GM13976 (cell line): ENCODE results near the gene SRSF3.

Experiments
- DNase-seq: peaks from one replicate; pipeline ENCODE4 v3.0.0; 2012; ENCODE audit warnings: low spot score
- in situ Hi-C: fragments of 300-500 bp; cut with MboI; formaldehyde crosslinking; loops from one replicate; pipeline ENCODE4 v1.12.0; 2022; ENCODE audit warnings: low sequenced_read_pairs, mixed read lengths, inconsistent platforms; ENCODE audit not compliant: unreplicated experiment
- TF ChIP-seq, protein P1 (sequence below): IDR thresholded peaks from 2 replicates; pipeline ENCODE4 v1.5.1; 2012; ENCODE audit warnings: borderline replicate concordance, mild to moderate bottlenecking; ENCODE audit not compliant: insufficient read depth; ENCODE audit errors: extremely low read depth, missing control alignments, control extremely low read depth

Gene SRSF3

DNA sequence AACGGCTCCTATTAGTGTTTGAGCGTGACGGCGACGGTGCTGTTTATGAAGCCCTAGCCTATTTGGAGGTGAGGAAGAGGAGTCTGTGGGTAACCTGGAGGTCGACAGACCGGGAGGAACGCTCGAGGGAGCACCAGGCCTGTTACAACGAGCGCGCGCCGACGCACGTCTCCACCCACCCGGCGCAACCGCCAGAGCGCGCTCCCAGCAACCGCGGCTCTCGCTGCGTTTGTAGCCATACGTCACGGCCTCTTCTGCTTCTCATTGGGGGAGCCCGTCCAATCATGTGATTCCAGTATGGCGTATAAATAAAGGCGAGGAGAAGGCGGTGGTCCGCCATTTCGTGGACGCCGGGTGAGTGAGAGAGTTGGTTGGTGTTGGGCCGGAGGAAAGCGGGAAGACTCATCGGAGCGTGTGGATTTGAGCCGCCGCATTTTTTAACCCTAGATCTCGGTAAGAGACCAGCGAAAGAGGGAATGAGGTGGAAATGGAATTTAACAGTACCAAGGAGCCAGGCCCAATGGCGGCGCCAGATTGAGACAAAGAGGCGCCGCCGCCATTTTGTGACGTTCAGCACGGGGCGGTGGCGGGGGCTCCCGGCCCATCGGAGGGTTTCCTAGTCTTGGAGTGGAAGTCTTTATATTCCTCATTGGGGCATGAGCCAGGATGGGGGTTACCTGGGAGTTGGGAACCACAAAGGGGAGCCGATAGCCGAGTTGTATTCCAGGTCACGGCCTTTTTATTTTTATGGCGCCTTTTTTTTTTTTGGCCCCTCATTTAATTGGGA, at the start of gene SRSF3:
TSS of gene SRSF3 (plus strand) at position 334 of the 787 bp plus-strand sequence. CDS start 2,401 bp downstream, outside the sequence.
- TF ChIP-seq, protein P1, sequence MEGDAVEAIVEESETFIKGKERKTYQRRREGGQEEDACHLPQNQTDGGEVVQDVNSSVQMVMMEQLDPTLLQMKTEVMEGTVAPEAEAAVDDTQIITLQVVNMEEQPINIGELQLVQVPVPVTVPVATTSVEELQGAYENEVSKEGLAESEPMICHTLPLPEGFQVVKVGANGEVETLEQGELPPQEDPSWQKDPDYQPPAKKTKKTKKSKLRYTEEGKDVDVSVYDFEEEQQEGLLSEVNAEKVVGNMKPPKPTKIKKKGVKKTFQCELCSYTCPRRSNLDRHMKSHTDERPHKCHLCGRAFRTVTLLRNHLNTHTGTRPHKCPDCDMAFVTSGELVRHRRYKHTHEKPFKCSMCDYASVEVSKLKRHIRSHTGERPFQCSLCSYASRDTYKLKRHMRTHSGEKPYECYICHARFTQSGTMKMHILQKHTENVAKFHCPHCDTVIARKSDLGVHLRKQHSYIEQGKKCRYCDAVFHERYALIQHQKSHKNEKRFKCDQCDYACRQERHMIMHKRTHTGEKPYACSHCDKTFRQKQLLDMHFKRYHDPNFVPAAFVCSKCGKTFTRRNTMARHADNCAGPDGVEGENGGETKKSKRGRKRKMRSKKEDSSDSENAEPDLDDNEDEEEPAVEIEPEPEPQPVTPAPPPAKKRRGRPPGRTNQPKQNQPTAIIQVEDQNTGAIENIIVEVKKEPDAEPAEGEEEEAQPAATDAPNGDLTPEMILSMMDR, result peak; percentile 22
- in situ Hi-C loops, result no loop called here

DNA sequence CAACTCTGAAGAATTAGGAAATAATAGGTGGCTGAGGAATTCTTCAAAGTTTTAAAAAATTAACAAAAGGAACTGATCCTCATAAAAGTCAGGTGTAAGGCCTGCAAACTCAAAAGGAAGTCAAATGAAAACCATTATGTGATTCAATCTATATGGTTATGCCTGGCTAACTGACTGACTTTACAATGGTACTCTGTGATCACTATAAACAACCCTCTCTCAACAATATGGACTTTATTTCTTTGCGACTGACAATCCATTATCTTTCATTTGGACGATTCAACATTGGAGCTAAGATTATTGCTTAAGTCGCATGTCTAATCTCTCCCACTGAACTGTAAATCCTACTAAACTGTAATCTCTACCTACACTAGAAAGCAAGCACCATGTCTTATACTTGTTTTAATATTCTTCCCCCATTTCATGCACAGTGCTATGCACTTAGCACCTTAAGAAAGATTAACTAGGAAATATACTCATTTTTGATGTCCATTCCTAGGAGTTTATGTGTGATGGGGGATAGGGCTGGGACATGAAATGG, 48.3 kb upstream of the SRSF3 start:
- in situ Hi-C loops, result no loop called here
- no peak for DNase-seq
- TF ChIP-seq, protein P1, result no peak

More for the DNA sequence above, at the start of gene SRSF3:
- peak; percentile 96 for DNase-seq

DNA sequence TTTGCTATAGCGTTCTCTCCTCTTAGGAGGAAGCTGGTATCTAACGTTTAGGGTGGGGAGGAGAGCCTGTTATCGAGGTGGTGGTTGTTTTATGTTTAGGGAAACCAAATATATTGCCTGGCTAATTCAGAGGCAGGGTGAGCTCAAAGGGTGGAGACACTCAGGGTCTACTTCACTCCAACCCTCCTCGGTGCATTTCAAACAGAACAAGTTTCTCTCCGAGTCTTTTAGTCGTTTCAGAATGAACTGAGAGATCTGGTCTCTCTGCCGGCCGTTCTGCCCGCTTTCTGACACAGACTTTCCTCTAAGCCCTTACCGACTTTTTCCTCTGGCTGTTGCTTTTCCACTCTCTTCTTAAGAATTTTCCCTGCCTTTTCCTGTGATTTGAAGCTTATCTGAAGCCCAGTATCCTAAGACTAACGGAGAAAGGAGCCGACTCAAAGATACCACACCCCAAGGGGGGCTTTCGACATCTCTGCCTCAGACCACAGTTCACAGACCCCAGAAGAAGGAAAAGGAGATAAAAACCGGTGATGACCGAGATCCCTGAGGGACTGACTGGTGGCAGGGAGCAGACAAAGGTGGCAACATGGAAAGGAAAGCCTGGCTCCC, 47.7 kb upstream of the SRSF3 start:
- DNase-seq, result peak; percentile 41
- TF ChIP-seq, protein P1, result no peak
- in situ Hi-C loops, result no loop called here

DNA sequence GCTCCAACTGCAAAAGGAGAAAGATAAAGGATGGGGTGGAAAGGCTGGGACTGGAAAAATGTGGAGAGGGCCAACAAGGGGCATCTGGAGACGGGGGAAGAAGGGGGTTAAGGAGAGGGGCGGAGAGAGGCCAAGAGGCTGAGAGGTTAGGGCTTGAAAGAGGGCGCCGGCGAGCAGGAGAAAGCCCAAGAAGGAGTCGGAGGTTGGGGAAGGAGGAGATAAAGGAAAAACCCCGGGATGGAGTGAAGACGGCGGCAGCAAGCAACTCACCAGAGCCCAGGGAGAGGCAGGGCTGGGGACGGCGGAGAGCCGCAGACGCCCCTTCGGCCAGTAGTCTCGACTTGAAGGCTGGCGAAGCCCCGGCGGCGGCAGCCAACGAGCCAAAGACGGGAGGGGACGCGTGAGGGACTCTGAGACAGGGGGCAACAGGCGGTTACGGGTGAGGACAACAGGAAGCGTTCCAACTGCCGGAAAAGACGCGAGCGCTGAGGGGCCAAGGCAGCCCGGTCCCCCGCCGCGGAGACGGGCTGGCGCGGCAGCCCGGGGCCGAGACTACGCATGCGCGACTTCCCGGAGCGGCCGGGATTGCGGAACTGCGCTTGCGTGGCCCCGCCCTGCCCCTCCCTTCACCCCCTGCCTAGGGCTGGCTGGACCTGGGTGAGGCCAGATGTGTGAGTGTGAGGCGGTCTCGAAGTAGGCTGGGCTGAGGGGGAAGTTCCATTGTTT, 47.1 kb upstream of the SRSF3 start, which contains the start of gene STK38:
TSS of gene STK38 (minus strand) at position 560 of the 726 bp plus-strand sequence. CDS start 7,277 bp downstream, outside the sequence.
- peak; percentile 98 for DNase-seq
- TF ChIP-seq, protein P1, result peak; percentile 53
- in situ Hi-C loops, result no loop called here

DNA sequence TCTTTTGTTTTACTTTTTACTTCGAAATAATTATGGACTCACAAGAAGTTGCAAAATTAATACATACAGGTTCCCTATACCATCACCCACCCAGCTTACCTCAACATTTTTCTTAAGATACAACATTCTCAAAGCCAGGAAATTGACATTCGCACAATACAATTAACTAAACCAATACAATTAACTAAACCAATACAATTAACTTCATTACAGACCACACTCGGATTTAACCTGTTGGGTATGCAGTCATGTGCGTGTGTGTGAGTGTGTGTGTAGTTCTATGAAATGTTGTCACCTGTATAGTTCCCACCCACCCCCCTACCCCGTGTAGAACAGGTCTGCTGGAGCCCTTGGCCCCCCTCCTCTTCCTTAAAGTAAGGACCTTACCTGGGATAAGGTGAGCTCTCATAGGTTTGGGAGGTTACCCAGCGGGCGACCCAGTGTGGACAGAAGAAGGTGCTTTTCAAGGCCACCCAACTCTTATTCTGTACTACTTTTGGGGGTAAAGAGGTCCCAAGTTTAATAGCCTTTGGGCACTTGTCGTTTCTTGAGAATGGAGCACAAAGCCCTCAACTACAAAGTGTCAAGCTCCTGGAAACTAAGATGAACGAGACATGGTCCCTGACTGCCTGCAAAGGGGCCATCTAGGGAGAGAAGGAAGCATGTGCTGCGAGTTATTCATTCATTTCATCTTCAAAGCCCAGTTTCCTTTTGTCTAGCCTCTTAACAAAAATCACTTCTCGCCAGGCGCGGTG, 46.3 kb upstream of the SRSF3 start:
- in situ Hi-C loops, result no loop called here

More for the DNA sequence above, 46.3 kb upstream of the SRSF3 start:
- TF ChIP-seq, protein P1, result no peak
- no peak for DNase-seq
